IMR-90 (cell line): ENCODE data around the gene SPINT1. TPM values are rescaled to one million over a fixed set of nuclear protein-coding genes. Genes with fewer than 3 reads are reported as not detected.
A peak's percentile ranks its signal among the peaks of the same experiment; 100 is the strongest.
"Not testable (repeated sequence)": the region's sequence is repeated elsewhere in the genome, so short reads cannot be mapped to it uniquely, and the experiment has no call there.

Experiments
- ATAC-seq: fragments of 200-7000 bp; cut with Tn5 transposase; 2 replicates; pipeline ENCODE4 v1.9.1; 2020; ENCODE audit warnings: low read depth, mild to moderate bottlenecking, moderate library complexity
- BruUV-seq: library from RNA; stranded (reverse); fragments of 400-500 nt; replicated peaks from 2 replicates; lab custom pipeline; 2021; lab: Mats Ljungman, UMichigan
- CTCF ChIA-PET: fragments of 300-600 bp; formaldehyde crosslinking; extraction: SDS; loops from one replicate; lab custom pipeline; 2021; ENCODE audit warnings: antibody characterized with exemption; lab: Yijun Ruan, JAX
- POLR2A ChIA-PET: fragments of 300-600 bp; sonication (Branson Sonifier 250); formaldehyde crosslinking; loops from one replicate; lab custom pipeline; 2022; ENCODE audit warnings: antibody characterized with exemption; ENCODE audit not compliant: unreplicated experiment; lab: Charles Lee
- DNase-seq: peaks from one replicate; pipeline ENCODE4 v3.0.0; 2013
- H2AFZ ChIP-seq: replicated peaks from 2 replicates; pipeline ENCODE3; 2013; ENCODE audit warnings: low read length, mild to moderate bottlenecking; ENCODE audit not compliant: poor library complexity
- H2AK5ac ChIP-seq: 2 replicates; pipeline ENCODE4 v1.6.1; 2013; ENCODE audit warnings: low read depth, low read length, inconsistent platforms
- H2AK9ac ChIP-seq: replicated peaks from 2 replicates; pipeline ENCODE3; 2013; ENCODE audit warnings: mild to moderate bottlenecking, low read depth, low read length, moderate library complexity; ENCODE audit not compliant: poor library complexity
- H2BK120ac ChIP-seq: 2 replicates; pipeline ENCODE4 v1.6.1; 2013; ENCODE audit warnings: low read depth, low read length, inconsistent platforms
- H2BK15ac ChIP-seq: 3 replicates; pipeline ENCODE4 v1.6.1; 2013; ENCODE audit warnings: low read depth, low read length, inconsistent platforms
- H2BK20ac ChIP-seq: 2 replicates; pipeline ENCODE4 v1.6.1; 2013; ENCODE audit warnings: low read depth, mild to moderate bottlenecking, inconsistent platforms, low read length, moderate library complexity
- H2BK5ac ChIP-seq: 2 replicates; pipeline ENCODE4 v1.6.1; 2013; ENCODE audit warnings: mild to moderate bottlenecking, low read depth, low read length, inconsistent platforms; ENCODE audit not compliant: poor library complexity, severe bottlenecking
- H3K14ac ChIP-seq: replicated peaks from 2 replicates; pipeline ENCODE4 v1.6.1; 2013; ENCODE audit warnings: low read depth, low read length, inconsistent platforms
- H3K18ac ChIP-seq: 2 replicates; pipeline ENCODE4 v1.6.1; 2013; ENCODE audit warnings: low read depth, low read length, control low read depth
- H3K23ac ChIP-seq: 2 replicates; pipeline ENCODE4 v1.6.1; 2013; ENCODE audit warnings: low read depth, low read length, inconsistent platforms
- H3K27ac ChIP-seq: 2 replicates; pipeline ENCODE4 v1.5.1; 2013; ENCODE audit warnings: mild to moderate bottlenecking, control low read depth, low read length; ENCODE audit not compliant: insufficient read depth
- H3K27me3 ChIP-seq: 2 replicates; pipeline ENCODE4 v1.6.1; 2013; ENCODE audit warnings: low read length; ENCODE audit not compliant: control insufficient read depth, insufficient read depth
- H3K36me3 ChIP-seq: 2 replicates; pipeline ENCODE4 v1.6.1; 2013; ENCODE audit warnings: low read length, mixed read lengths; ENCODE audit not compliant: control insufficient read depth, insufficient read depth
- H3K4ac ChIP-seq: 2 replicates; pipeline ENCODE4 v1.6.1; 2013; ENCODE audit warnings: low read depth, low read length, inconsistent platforms
- H3K4me1 ChIP-seq: 2 replicates; pipeline ENCODE4 v1.6.1; 2013; ENCODE audit warnings: low read length, mixed read lengths; ENCODE audit not compliant: control insufficient read depth, insufficient read depth
- H3K4me2 ChIP-seq: 2 replicates; pipeline ENCODE4 v1.6.1; 2013; ENCODE audit warnings: low read depth, mild to moderate bottlenecking, control low read depth, low read length, moderate library complexity
- H3K4me3 ChIP-seq: 2 replicates; pipeline ENCODE4 v1.5.1; 2013; ENCODE audit warnings: low read depth, mild to moderate bottlenecking, control low read depth, low read length, moderate library complexity; ENCODE audit not compliant: insufficient read depth
- H3K56ac ChIP-seq: 2 replicates; pipeline ENCODE4 v1.6.1; 2013; ENCODE audit warnings: low read length, inconsistent platforms; ENCODE audit not compliant: insufficient read depth; ENCODE audit errors: extremely low read depth
- H3K79me1 ChIP-seq, 2 experiments: 2 replicates each; pipeline ENCODE4 v1.6.1; 2013; ENCODE audit warnings: low read length in 2 of 2, inconsistent platforms in 1 of 2, low read depth in 1 of 2
- H3K9ac ChIP-seq: 2 replicates; pipeline ENCODE4 v1.6.1; 2013; ENCODE audit warnings: low read depth, low read length, control low read depth
- H3K9me1 ChIP-seq: 2 replicates; pipeline ENCODE4 v1.6.1; 2013; ENCODE audit warnings: low read length, inconsistent platforms; ENCODE audit not compliant: insufficient read depth
- H3K9me3 ChIP-seq: 2 replicates; pipeline ENCODE4 v1.6.1; 2013; ENCODE audit warnings: low read length; ENCODE audit not compliant: control insufficient read depth, insufficient read depth
- H4K20me1 ChIP-seq: 2 replicates; pipeline ENCODE4 v1.6.1; 2013; ENCODE audit warnings: low read length, inconsistent platforms; ENCODE audit not compliant: insufficient read depth
- H4K5ac ChIP-seq: 2 replicates; pipeline ENCODE4 v1.6.1; 2013; ENCODE audit warnings: mild to moderate bottlenecking, low read depth, low read length, control low read depth
- H4K8ac ChIP-seq, 2 experiments: 2 replicates each; pipeline ENCODE4 v1.6.1; 2013; ENCODE audit warnings: low read depth in 2 of 2, low read length in 2 of 2, control low read depth in 1 of 2, inconsistent platforms in 1 of 2
- H4K91ac ChIP-seq: 2 replicates; pipeline ENCODE4 v1.6.1; 2013; ENCODE audit warnings: low read depth, low read length, inconsistent platforms; ENCODE audit not compliant: insufficient read depth
- BHLHE40 ChIP-seq: fragments of 150-350 bp; IDR thresholded peaks from 2 replicates; pipeline ENCODE4 v1.6.1; 2016; ENCODE audit warnings: mild to moderate bottlenecking, low read depth, low read length
- NFE2L2 ChIP-seq: fragments of 150-350 bp; IDR thresholded peaks from 2 replicates; pipeline ENCODE4 v1.6.1; 2016; ENCODE audit warnings: low read depth, mild to moderate bottlenecking, low read length
- RFX5 ChIP-seq: IDR thresholded peaks from 2 replicates; pipeline ENCODE4 v1.8.0; 2012; ENCODE audit warnings: low read depth, mild to moderate bottlenecking, low read length, moderate library complexity
- SMC3 ChIP-seq: fragments of 150-350 bp; IDR thresholded peaks from 2 replicates; pipeline ENCODE4 v1.6.1; 2016; ENCODE audit warnings: low read depth, mild to moderate bottlenecking, antibody characterized with exemption, low read length, moderate library complexity
- WGBS, 2 experiments: methylation state at CpG; one replicate each; pipeline versions ENCODE4 v1.1.5 to v1.1.7; 2013; ENCODE audit warnings: missing lambda C conversion rate in 2 of 2; ENCODE audit not compliant: insufficient read length in 1 of 2; ENCODE audit errors: extremely low coverage in 2 of 2; 5-methylcytosine and 5-hydroxymethylcytosine counted together
- dilution Hi-C: fragments of 300-500 bp; cut with HindIII; formaldehyde crosslinking; loops from one replicate; pipeline ENCODE4 v1.14.3; 2018; ENCODE audit warnings: low sequenced_read_pairs; ENCODE audit not compliant: unreplicated experiment
- in situ Hi-C: fragments of 300-500 bp; cut with MboI; formaldehyde crosslinking; loops from 3 replicates; pipeline ENCODE4 v1.14.3; 2019; ENCODE audit warnings: low sequenced_read_pairs, inconsistent platforms, mixed read lengths
- intact Hi-C: fragments of 100-400 bp; cut with micrococcal nuclease; formaldehyde crosslinking; loops from 2 replicates; pipeline ENCODE4 v1.10.0; 2022
- polyA plus RNA-seq, 3 experiments: library from polyadenylated mRNA; depleted of rRNA; stranded (reverse); fragments of >200 nt; gene quantifications; 2 replicates each; pipeline ENCODE4 v1.2.3, GENCODE V29; 2012; ENCODE audit warnings: low replicate concordance in 1 of 3
- total RNA-seq: library from RNA; depleted of rRNA; stranded (reverse); fragments of >200 nt; gene quantifications from 2 replicates; pipeline ENCODE4 v1.2.3, GENCODE V29; 2012
- TF ChIP-seq, protein P1 (sequence below): fragments of 150-350 bp; IDR thresholded peaks from 2 replicates; pipeline ENCODE4 v1.6.1; 2017; ENCODE audit warnings: mild to moderate bottlenecking, antibody characterized with exemption, low read length, low read depth

SPINT1 gene
- total and polyA plus RNA-seq, 2 of the 4 experiments (the other 2 are of a cell fraction) = 0.90 to 2.1 TPM

DNA sequence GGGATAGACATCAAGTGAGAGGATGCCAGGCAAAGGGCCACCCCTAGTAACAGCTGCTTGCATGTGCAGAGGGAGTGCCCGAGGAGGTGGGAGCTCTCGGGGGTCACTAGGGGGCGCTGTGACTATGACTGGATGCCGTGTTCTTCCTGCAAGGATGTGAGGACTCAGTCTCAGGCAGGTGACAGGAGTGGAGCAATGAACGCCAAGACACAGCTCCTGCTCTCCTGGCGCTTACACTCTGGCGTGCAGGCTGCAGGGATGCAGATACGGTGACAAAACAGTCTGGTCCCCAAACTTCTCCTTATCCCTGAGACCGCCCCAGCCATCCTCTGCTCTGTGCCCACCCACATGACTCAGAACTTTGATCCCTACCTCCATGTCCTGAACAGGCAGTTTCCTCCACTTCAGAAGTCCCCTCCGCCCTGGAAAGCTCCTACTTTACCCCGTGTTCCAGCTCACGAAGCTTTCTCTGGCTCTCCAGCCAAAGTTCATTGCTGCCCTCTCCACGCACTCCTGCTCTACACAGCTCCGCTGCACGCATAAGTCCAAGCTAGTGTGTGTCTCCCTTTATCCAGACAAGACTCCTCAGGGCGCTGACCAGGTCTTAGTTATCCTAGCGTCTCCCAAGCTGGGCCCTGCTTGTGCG is 15.5 kb downstream of the SPINT1 start (continued):
- TF ChIP-seq, protein P1, sequence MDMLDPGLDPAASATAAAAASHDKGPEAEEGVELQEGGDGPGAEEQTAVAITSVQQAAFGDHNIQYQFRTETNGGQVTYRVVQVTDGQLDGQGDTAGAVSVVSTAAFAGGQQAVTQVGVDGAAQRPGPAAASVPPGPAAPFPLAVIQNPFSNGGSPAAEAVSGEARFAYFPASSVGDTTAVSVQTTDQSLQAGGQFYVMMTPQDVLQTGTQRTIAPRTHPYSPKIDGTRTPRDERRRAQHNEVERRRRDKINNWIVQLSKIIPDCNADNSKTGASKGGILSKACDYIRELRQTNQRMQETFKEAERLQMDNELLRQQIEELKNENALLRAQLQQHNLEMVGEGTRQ = no peak
- TF ChIP-seq NFE2L2 (no peak), BHLHE40 (peak; percentile 15; the same call in 1 of the 2 replicates), RFX5 (no peak), SMC3 (peak; percentile 50)

DNA sequence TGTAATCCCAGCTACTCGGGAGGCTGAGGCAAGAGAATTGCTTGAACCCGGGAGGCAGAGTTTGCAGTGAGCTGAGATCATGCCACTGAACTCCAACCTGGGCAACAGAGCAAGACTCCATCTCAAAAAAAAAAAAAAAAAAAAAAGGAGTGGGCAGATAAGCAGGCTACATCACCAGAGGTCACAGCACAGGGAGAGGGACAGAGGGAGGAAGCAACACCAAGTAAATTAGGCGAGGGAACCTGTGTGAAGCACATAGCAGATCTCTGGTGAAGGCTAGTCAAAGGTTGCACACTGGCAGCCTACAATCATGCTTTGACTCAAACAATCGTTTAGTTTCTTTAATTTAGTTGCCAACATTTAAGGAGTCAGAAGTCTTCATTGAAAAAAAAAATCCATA is 17.3 kb downstream of the SPINT1 start:
- in situ Hi-C loops, POLR2A ChIA-PET, H2BK20ac ChIP-seq, H3K36me3 ChIP-seq, H3K56ac ChIP-seq, H3K4me1 ChIP-seq, H4K8ac ChIP-seq, intact Hi-C loops, H3K27ac ChIP-seq, DNase-seq, H3K4ac ChIP-seq, H3K9ac ChIP-seq, H2AFZ ChIP-seq, dilution Hi-C loops, ATAC-seq, H2BK15ac ChIP-seq, H4K91ac ChIP-seq, H3K4me2 ChIP-seq, BruUV-seq, H3K79me1 ChIP-seq, H4K20me1 ChIP-seq, H3K9me1 ChIP-seq, H3K23ac ChIP-seq, H3K14ac ChIP-seq, H3K4me3 ChIP-seq, H3K18ac ChIP-seq, H2AK5ac ChIP-seq, H3K9me3 ChIP-seq, H2BK5ac ChIP-seq, H2BK120ac ChIP-seq, H4K5ac ChIP-seq, H2AK9ac ChIP-seq: not testable (repeated sequence)
- 80% methylated on average over 2 of the region's 4 CpGs; no CpG with 5 or more reads in 1 of the 2 experiments for WGBS, 2 experiments
- CTCF ChIA-PET = interaction anchor here (0.6 to 5.0 kb wide), 3 partner anchors 23 to 33 kb away, joined by 3 to 35 read pairs (median 6); partner anchors contain the start of gene VPS18
- H3K27me3 ChIP-seq = peaks cover 11% of the 10 kb centered on the region
